ENCODE measurements around the gene CEP95. TPM values are rescaled to one million over a fixed set of nuclear protein-coding genes. Genes with fewer than 3 reads are reported as not detected.

The CEP95 gene
- total RNA-seq, 6 experiments from 2014 or later, result 9.0 to 13.0 (median 11.5) TPM

GRCh38 chr17:64540118-64540776, 33.5 kb downstream of the CEP95 start:
- no peak for DNase-seq
- H3K27me3 Mint-ChIP-seq (ENCODE audit: insufficient read depth), result peaks cover 37% of the 10 kb centered on the region
- peaks cover 58% of the 10 kb centered on the region for H3K36me3 Mint-ChIP-seq (ENCODE audit: low read depth)
- peaks cover 13% of the 10 kb centered on the region; the same call in 1 of the 2 replicates for H3K9me3 Mint-ChIP-seq
- peaks cover 43% of the 10 kb centered on the region for H3K4me1 Mint-ChIP-seq (ENCODE audit: low read depth)
- no peak overlapping the region for H3K4me3 Mint-ChIP-seq
- TF ChIP-seq, protein P1, sequence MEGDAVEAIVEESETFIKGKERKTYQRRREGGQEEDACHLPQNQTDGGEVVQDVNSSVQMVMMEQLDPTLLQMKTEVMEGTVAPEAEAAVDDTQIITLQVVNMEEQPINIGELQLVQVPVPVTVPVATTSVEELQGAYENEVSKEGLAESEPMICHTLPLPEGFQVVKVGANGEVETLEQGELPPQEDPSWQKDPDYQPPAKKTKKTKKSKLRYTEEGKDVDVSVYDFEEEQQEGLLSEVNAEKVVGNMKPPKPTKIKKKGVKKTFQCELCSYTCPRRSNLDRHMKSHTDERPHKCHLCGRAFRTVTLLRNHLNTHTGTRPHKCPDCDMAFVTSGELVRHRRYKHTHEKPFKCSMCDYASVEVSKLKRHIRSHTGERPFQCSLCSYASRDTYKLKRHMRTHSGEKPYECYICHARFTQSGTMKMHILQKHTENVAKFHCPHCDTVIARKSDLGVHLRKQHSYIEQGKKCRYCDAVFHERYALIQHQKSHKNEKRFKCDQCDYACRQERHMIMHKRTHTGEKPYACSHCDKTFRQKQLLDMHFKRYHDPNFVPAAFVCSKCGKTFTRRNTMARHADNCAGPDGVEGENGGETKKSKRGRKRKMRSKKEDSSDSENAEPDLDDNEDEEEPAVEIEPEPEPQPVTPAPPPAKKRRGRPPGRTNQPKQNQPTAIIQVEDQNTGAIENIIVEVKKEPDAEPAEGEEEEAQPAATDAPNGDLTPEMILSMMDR (IDR thresholded peaks at IDR 0.05), result no peak
- H3K27ac Mint-ChIP-seq, result peak overlapping the region; percentile 71; the same call in 1 of the 2 replicates

GRCh38 chr17:64544742-64545141, 38.0 kb downstream of the CEP95 start:
- Mint-ChIP-seq H3K36me3 (ENCODE audit: low read depth) (peaks cover 45% of the 10 kb centered on the region), H3K27ac (0 out of 2 replicates have a peak overlapping the region, but pooled peaks have one; percentile 42), H3K9me3 (peaks cover 4% of the 10 kb centered on the region; the same call in 1 of the 2 replicates), H3K27me3 (ENCODE audit: insufficient read depth) (peaks cover 24% of the 10 kb centered on the region), H3K4me3 (no peak overlapping the region; the same call in 1 of the 2 replicates), H3K4me1 (ENCODE audit: low read depth) (peaks cover 27% of the 10 kb centered on the region)
- no peak for DNase-seq
- TF ChIP-seq, protein P1 (IDR thresholded peaks at IDR 0.05), result no peak

DNA sequence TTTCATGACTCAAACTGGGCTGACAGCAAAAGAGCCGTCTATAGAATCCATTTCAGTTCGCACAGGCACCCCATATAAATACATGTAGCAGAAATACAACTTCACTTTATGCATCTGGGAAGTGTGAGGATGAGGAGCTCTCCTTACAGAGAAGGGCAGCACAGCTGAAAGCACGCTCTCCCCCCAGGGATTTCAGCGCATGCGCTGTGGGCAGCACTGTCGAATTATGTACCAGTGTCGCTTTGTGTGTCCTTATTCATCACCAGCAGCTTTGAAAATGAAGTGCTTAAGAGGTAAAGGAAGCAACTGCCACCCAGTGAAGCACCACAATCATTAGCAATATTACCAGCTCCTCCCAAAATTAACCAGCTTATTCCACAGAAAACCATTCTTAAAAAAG, 39.9 kb downstream of the CEP95 start:
- Mint-ChIP-seq H3K4me1 (ENCODE audit: low read depth) (peaks cover 28% of the 10 kb centered on the region), H3K27ac (peak overlapping the region; percentile 60)

DNA sequence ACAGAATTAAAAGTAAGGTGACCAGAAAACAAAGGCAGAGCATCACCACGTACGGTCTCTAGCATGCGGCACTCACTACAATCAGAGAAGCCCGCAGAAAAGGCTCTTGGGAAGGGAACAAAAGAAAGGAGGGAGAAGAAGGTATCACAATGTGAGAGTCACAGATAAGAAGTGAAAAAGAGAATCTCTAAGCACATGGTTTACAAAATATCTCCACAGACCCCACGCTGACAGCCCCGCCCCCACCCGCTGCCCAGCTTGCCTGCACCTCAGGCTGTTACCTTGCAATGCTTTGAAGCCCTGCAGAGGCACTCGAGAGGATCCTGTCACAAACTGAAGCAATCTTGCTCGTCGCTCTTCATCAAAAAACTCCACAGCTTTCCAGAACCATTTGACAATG, 40.5 kb downstream of the CEP95 start:
- Mint-ChIP-seq H3K9me3 (no peaks in the 10 kb centered on the region), H3K27me3 (ENCODE audit: insufficient read depth) (peaks cover 23% of the 10 kb centered on the region), H3K27ac (peak overlapping the region; percentile 60), H3K36me3 (ENCODE audit: low read depth) (peaks cover 58% of the 10 kb centered on the region), H3K4me1 (ENCODE audit: low read depth) (peaks cover 28% of the 10 kb centered on the region), H3K4me3 (peak overlapping the region; percentile 30; the same call in 1 of the 2 replicates)
- TF ChIP-seq, protein P1 (IDR thresholded peaks at IDR 0.05), result no peak
- DNase-seq, result no peak

More for the DNA sequence above, 39.9 kb downstream of the CEP95 start:
- no peak for DNase-seq
- H3K4me3 Mint-ChIP-seq, result no peak overlapping the region; the same call in 1 of the 2 replicates
- peaks cover 58% of the 10 kb centered on the region for H3K36me3 Mint-ChIP-seq (ENCODE audit: low read depth)
- TF ChIP-seq, protein P1 (IDR thresholded peaks at IDR 0.05), result no peak
- peaks cover 4% of the 10 kb centered on the region; the same call in 1 of the 2 replicates for H3K9me3 Mint-ChIP-seq
- H3K27me3 Mint-ChIP-seq (ENCODE audit: insufficient read depth), result peaks cover 28% of the 10 kb centered on the region

DNA sequence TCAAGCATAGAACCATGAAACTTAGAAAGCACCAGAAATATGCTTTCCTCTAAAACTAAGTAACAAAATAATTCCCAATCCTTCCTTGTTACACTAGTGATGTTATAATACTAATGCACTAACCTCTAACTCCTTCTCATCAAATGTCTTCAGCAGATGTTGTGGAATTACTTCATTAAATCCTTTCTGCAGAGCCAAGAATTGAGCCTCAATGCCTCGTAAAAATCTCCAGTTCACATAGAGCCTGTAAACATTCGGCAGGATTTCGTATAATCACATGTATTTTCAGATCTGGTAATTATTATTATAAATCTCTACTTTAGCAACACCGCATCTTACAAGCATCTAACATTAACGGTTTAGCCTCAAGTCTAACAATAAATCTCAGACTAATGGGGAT, 44.7 kb downstream of the CEP95 start:
- peaks cover 61% of the 10 kb centered on the region for H3K36me3 Mint-ChIP-seq (ENCODE audit: low read depth)
- H3K27ac Mint-ChIP-seq, result peak overlapping the region; percentile 51
- H3K4me3 Mint-ChIP-seq, result peak overlapping the region; percentile 4; the same call in 1 of the 2 replicates
- peaks cover 29% of the 10 kb centered on the region; the same call in 1 of the 2 replicates for H3K4me1 Mint-ChIP-seq (ENCODE audit: low read depth)
- H3K27me3 Mint-ChIP-seq (ENCODE audit: insufficient read depth), result peaks cover 28% of the 10 kb centered on the region
- DNase-seq, result no peak
- no peaks in the 10 kb centered on the region for H3K9me3 Mint-ChIP-seq
- TF ChIP-seq, protein P1 (IDR thresholded peaks at IDR 0.05), result no peak
